GM10248 (cell line): Measurements from ENCODE around the gene C11orf91.

Source experiments
- CTCF ChIA-PET: fragments of 300-600 bp; sonication (Branson Sonifier 250); formaldehyde crosslinking; extraction: SDS; loops from one replicate; lab custom pipeline; 2021; ENCODE audit warnings: antibody characterized with exemption; lab: Yijun Ruan, JAX
- POLR2A ChIA-PET: fragments of 350-650 bp; sonication (Branson Sonifier 250); formaldehyde crosslinking; extraction: SDS; loops from one replicate; lab custom pipeline; 2020; ENCODE audit warnings: antibody characterized with exemption; lab: Yijun Ruan, JAX
- DNase-seq: peaks from one replicate; pipeline ENCODE4 v3.0.0; 2012; ENCODE audit errors: extremely low spot score
- TF ChIP-seq, protein P1 (sequence below): IDR thresholded peaks from 2 replicates; pipeline ENCODE4 v1.5.1; 2012; ENCODE audit warnings: mild to moderate bottlenecking, low read depth; ENCODE audit errors: extremely low read depth, missing control alignments, control extremely low read depth

C11orf91 gene

DNA sequence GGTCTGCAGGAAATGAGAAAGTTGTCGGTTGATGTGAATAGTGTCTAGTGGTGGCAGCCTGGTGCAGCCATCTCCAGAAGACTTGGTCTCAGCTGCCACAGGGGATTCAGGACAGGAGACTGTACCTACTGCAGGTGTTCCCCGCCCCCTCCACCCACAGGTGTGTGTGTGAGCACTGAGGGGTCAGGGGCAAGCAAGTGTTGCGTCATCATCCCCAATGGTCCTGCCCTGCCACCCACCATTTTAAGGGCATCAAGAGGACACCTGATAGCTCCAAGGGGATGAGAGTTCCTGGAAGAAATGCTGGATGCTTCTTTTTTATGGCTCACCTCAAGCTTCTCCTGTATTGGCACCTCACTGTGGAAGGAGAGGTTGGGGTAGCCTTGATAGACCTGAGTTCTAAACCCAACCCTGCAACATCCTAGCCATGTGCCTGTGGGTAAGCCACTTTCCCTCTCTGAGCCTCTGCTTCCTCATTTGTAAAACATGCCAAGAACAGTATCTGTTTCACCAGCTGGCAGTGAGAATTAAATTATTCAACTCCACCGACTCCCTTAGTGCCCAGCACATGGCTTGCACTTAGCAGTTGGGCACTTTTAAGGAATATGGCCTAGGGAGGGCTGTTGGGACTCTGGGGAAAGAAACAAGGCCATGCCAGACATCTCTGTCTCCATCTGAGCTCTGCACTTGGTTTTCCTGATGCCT is 6.1 kb downstream of the C11orf91 start:
- POLR2A ChIA-PET, result no interaction called here
- CTCF ChIA-PET, result interaction anchor here (1.1 to 1.8 kb wide), 7 partner anchors 11 to 154 kb away, joined by 3 to 7 read pairs (median 5); no protein-coding TSS in a partner anchor
- no peak for DNase-seq
- TF ChIP-seq, protein P1, sequence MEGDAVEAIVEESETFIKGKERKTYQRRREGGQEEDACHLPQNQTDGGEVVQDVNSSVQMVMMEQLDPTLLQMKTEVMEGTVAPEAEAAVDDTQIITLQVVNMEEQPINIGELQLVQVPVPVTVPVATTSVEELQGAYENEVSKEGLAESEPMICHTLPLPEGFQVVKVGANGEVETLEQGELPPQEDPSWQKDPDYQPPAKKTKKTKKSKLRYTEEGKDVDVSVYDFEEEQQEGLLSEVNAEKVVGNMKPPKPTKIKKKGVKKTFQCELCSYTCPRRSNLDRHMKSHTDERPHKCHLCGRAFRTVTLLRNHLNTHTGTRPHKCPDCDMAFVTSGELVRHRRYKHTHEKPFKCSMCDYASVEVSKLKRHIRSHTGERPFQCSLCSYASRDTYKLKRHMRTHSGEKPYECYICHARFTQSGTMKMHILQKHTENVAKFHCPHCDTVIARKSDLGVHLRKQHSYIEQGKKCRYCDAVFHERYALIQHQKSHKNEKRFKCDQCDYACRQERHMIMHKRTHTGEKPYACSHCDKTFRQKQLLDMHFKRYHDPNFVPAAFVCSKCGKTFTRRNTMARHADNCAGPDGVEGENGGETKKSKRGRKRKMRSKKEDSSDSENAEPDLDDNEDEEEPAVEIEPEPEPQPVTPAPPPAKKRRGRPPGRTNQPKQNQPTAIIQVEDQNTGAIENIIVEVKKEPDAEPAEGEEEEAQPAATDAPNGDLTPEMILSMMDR, result no peak

DNA sequence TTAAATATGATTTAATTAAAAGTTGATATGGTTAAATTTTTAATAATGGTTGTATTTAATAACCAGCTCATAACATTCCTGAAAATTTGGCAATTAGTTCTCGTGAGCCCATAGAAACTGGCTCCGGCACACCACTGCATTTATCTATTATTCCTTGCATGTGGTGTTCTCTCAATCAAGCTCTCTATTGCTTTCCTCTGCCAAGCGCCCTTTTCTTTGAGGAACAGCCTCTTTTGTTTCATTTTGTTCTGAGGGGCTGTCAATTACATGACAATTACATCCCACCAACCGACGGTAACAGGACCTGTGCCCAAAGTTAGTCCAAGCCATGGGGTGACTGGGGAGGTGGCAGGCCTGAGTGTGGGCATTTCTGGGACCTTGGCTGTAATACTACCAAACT is 8.1 kb downstream of the C11orf91 start:
- no peak for DNase-seq
- TF ChIP-seq, protein P1, result no peak
- POLR2A ChIA-PET, result no interaction called here
- CTCF ChIA-PET, result interaction anchor here (0.7 to 3.5 kb wide), 8 partner anchors 9 to 332 kb away, joined by 3 to 11 read pairs (median 5); partner anchors contain the start of gene C11orf91

DNA sequence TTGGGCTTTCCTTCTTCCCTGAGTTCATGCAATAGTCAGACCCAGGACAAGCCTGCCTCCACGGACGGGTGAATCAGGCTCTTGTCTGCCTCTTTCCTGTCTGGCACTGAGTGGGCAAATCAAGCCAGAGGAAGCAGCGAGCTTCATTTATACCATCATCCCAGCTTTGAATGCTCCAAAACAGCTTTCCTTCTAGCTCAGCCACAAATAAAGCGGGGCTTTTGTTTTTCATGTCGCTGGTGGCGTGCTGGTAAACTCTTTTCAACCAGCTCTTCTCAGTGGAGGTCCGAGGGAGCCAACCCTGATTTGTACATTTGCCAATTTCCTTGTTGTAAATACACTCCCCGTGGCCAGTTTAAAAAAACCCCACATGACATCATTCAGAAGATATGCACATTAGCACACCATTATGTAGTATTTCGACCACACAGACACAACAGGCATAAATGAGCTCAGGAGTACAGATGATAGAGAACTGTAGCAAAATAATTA is 8.6 kb downstream of the C11orf91 start:
- ChIA-PET CTCF (interaction anchor here (0.7 to 3.5 kb wide), 9 partner anchors 10 to 331 kb away, joined by 3 to 11 read pairs (median 4); partner anchors contain the start of gene C11orf91), POLR2A (no interaction called here)
- DNase-seq, result no peak

DNA sequence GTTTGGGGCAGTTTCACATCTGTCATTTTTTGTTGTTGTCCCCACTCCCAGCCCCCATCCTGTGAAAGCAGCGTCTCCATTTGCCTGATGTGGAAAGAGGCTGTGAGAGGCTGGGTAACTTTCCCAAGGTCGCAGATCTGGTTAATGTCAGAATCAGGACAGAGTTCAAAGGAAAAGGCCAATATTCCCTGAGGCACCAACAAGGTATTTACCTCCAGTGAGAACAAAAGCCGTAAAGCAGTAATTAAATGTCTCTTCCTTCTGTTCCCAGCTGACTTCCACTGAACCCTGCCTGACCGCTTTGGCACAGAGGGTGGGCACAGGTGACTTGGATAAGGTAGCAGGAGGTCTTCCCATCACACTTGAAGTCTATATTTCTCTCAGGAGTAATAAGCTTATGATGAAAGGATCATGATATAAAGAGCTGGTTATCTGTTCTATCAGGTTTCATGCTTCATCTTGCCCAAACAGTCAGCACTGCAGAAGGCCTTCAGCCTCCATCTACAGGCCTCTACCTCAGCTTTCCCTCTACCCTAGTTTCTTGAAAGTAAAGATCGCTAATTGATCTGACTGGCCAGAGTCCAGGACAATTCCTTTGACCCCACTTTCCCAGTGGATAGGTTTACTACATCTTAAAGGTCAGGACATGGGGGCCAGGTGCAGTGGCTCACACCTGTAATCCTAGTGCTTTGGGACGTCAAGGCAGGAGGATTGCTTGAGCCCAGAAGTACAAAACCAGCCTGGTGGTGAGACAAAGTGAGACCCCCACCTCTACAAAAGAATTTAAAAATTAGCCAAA is 9.4 kb downstream of the C11orf91 start:
- CTCF ChIA-PET, result interaction anchor here (1.0 to 3.5 kb wide), 8 partner anchors 10 to 330 kb away, joined by 3 to 11 read pairs (median 5); partner anchors contain the start of gene C11orf91
- no peak for DNase-seq
- POLR2A ChIA-PET, result no interaction called here
- TF ChIP-seq, protein P1, result no peak

More for the DNA sequence above, 8.6 kb downstream of the C11orf91 start:
- TF ChIP-seq, protein P1, result no peak

DNA sequence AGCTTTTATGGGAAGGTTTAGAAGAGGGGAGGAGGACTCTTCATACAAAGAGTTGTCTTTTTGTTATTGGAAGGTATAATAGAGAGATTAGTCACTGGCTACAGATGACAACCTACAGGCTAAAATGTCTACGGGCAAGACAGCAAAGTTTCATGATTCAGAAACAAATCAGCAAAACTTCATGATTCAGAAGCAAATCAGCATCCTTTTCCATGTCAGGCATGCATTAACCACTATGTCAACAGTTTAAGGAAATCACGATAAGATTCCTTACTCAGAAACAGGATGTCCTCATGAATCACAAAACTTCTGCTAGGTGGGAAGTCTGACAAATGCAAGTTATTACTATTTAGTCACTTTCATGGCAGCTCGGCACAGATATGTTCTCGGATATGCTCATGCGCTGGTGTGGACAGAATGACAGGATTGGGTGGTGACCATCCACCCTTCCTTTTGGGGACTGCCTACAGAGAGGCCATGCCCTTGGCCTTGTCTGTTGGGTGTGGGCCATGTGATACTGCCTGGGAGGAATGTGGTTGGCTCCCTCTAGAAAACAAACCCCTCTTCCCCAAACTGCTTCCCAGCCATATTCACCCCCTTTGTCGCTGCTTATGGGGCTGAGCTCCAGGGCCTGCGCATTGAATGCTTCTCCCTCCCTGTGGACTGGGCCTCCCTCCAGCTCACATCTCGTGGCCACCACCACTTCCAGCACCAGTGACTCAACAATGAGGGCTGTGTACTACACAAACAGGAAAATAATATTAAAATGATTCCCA is 10.1 kb downstream of the C11orf91 start:
- TF ChIP-seq, protein P1, result no peak
- no peak for DNase-seq
- CTCF ChIA-PET, result interaction anchor here (1.3 to 3.5 kb wide), 5 partner anchors 9 to 328 kb away, joined by 4 to 11 read pairs (median 9); no protein-coding TSS in a partner anchor
- POLR2A ChIA-PET, result no interaction called here
